DMS114 treated with DMSO at 0.1 percent for 48 hours (cell line): ENCODE data around the gene STT3B.
"Not testable (repeated sequence)": the region's sequence is repeated elsewhere in the genome, so short reads cannot be mapped to it uniquely, and the experiment has no call there.

Experiments
- DNase-seq: peaks from one replicate; lab custom pipeline; 2025; ENCODE audit not compliant: unreplicated experiment; lab: John Stamatoyannopoulos, UW

Gene STT3B

DNA sequence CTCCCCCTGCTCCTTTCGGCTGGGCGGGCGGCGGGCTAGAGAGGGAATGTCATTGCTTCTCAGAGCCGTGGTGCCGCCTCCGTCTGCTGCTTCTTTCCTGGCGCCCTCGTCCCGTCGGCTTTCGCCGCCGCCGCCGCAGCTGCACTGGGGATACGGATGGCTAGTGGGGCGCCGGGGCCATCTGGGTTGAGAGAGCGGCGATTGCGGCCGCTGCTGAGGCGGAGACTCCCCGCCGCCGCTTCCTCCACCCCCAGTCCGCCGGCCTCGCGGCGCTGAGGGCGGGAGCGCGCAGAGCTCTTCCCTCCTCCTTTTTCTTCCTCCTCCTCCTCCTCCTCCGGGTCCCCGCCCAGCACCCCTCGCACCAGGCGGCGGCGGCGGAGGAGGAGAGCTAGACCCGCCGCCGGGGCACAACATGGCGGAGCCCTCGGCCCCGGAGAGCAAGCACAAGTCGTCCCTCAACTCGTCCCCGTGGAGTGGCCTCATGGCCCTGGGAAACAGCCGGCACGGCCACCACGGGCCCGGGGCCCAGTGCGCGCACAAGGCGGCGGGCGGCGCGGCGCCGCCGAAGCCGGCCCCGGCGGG is at the start of gene STT3B:
TSS of gene STT3B (plus strand) at position 339 of the 582 bp plus-strand sequence. CDS start at position 413, 74 bp downstream.
- DNase-seq: peak; percentile 86

DNA sequence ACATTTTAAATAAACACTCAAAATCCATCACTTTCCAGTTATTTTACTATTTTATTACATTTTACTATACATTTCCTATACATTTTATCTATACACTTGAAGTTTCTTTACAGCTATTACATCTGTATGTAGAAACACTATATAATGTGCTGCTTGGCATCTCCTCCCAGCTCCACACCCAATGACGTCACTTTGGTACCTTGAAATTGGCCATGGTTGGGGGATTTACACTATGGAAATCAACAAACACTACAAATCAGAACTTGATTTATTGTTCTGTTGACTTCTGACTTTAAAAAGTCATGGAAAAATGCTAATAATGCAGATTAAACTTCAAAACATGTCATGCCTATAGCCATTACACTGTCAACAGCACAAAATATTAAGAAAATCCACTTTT is 48.9 kb upstream of the STT3B start:
- no peak for DNase-seq

DNA sequence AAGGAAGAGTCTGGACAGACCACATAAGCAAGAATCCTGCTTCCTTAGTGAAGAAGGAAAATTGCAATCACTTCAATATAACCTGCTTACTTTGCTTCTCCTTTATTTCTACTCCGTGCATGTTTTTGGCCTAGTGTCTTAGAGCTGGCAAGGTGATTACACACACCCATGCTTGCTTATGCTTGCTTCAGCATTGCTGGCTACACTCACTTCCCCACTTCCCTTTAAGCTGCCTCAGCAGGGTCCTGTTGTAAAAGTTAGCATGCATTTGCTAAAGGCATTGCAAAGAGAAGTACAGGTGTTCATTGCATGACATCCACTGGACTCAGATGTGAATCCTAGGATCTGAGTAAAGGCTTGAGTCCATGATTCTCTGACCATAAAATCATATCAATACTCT is 47.5 kb upstream of the STT3B start:
- DNase-seq: no peak

DNA sequence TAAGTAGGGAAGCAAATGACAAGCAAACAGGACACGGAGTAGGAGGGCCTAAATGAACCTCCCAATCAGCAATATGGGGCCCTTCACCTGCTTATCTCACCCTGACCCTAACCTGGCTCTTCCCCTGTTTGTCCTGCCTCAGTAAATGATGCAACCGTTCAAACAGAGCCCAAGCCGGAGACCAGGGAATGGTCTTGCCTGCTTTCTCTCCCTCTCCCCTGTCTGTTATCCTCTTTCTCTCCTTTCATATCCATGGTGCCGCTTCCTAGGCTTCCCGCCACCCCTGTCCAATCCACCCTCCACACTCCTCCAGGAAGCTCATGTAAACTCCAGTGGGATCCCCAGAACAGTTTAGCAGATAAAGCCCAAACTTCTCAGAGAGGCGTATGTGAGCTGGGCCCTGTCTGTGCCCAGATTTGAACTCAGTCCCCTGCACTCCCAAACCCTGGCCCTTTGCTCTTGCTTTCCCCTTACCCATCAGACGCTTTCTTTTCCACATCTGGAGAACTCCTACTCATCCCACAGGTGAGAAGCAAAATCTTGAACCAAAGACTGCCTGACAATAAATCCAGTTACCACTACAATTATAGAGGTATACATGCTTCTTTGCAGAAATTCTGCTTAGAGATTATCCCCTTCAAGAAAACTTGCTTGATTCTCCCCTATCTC is 45.7 kb upstream of the STT3B start:
- no peak for DNase-seq

DNA sequence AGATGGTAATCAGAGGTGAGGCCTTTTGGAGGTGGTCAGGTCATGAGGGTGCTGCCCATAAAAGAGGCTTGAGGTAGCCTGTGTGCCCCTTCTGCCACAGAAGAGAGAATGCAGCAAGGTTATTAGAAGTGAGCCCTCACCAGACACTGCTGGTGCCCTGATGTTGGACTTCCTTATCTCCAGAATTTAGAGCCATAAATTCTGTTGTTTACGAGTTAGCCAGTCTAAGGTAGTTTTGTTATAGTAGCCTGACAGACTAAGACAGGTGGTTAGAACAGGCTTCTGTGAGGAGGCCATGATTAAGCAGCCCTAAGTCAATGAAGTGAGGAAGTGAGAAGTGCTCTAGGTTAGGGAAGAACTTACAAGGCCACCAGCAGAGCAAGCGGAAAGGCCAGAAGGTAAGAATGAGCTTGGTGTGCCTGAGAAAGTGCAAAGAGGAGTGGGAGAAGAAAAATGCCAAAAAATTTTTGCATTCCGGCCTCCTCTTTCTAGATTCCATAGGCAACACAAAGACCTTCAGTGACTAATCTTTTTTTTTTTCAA is 44.2 kb upstream of the STT3B start:
- no peak for DNase-seq

DNA sequence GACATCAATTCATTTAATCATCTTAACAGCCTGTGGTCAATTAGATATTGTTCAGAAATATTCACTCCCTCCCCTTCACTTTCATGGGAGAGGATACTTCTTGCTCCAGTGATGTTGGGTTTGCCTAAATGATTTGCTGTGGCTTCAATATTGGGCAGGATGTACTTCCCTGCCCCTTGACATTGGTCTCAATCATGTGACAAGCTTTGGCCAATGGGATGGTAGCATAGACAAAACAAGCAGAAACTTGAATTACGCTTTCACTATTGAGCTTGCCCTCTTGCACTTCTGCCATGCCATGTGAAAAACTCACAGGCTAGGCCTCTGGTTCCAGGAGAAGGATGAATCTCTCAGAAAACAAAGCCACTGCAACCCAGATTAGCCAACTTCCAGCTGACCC is 42.2 kb upstream of the STT3B start:
- DNase-seq: no peak

DNA sequence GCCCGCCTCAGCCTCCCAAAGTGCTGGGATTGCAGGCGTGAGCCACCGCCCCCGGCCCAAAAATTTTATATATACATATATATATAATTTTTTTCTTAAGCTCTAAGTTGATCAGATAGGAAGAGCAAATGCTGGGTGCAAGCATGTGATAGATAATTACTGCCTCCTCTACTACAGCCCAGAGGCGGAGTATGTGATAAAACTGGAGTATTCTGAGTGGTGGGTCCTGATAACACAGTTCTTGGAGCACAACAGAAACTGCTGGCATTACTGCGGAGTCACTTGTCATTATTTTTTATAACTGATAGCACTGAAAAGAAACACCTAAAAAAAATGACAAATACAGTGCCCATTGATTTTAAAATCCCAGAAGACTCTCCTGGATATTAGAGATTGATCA is 41.1 kb upstream of the STT3B start:
- no peak for DNase-seq

DNA sequence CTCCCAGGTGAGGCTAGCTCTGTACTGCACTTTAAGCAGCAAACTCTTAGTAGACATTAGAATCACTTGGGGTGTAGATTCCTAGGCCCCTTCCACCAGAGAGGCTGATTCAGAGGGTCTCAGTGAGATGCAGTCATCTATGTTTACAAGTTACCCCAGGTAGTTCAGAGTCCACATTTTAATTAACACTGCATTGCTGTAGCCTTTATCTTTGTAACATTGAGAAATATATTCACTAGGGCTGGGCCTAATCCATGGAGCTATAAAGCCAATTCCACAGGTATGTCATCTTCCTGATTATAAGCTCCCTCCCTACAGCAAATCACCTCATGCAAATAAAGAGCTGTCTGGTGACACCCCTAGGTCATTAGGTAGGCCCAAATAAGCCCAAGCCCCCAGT is 39.6 kb upstream of the STT3B start:
- no peak for DNase-seq

DNA sequence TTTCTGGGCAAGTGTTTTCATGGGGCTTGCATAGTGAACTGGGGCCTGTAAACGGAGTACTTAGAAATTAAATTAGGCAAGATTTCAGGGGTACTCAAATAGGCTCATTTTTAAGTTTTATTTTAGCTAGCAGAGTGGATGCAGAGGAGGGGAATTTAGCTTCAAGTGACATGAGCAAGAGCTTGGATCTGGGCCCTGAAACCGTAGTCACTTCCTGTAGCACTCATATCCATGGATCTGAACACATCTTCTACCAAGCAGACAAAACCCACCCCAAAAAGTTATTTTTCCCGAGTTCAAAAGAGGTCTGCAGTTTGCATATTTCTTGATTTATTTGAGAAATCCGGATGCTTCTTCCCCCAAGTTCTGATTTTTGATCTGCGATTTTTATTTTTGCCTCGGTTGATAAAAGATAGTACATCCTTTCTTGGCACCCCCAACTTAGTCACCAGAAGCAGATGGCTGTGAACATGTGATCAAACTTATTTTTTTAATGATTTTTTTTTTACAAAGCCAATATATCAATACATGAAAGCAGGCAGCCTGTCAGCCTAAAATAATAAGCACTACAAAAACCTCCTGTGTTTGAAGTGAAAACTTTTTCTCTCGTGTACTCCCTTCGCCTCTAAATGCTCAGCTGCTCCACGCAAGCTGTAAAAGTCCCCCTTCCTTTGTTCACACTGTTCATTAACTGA is 36.6 kb upstream of the STT3B start:
- no peak for DNase-seq

DNA sequence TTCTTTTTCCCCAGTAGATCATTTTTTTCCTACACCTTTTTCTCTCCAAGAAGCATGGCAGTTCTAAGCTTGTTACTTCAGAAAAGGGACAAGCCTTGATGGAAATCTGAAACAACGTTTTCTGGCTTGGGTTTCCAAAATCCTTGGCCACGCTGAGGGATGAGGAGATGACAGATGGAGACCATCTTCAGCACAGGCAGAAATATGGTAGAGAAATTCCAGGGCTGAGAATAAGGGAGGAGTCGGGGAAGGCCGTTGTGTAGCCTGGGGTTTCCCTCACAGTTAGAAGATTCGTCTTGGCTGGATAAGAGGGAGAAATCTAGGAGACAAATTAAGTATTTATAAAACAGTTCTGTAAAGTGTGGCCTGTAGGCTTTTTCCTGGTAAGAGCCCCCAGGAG is 33.9 kb upstream of the STT3B start:
- DNase-seq: no peak

DNA sequence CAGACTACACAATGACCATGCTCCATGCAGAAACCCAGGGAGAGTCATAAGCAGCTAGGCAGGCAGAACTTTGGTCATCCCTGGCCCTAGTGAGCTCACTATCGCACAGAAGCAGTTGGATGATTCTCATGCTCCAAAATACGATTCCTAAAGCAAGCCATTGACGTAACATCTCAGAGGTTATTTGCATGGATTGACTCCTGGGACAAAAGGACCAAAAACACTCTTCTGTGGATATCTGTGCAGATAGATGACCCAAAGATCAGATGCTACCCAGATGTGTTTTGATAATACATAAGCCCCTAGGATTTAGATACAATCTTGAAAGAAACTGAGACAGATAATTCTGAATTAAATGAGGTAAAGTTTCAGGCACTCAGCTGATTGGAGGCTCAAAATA is 33.4 kb upstream of the STT3B start:
- no peak for DNase-seq

DNA sequence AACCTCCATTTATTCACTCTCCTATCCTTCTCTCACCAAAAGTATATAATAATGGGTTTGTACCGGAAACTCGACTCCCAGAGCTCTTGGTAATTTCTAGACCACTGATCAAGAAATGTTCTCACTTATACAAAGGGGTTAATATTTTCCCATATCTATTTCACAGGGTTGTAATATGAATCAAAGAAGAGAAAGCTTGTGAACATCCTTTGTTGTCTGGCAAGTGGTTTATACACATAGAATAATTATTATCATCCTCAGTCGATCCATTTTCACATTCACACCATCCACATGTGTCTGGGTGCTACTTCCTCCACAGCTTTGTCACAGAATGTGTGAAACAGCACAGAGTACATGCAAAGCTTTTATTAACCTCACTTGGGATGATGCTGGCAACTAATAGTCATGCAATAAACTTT is 29.9 kb upstream of the STT3B start:
- no peak for DNase-seq

DNA sequence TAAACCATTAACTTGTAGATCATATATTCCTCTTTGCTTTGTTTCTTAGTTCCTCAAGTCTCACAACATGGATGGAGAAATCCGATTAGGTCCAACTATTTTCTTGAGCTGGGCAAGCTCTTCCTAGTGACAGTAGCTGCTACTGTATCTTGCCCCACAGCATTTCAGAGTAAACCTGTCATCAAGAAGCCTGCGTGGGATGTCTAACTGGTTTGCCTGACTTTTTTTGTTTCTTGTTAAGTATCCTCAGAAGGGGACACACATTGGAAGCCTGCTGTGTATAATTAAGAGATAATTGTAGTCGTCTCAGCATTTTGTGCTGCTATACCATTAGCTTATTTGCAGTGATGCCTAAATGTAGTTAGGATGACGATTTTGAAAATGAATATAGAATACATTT is 29.3 kb upstream of the STT3B start:
- DNase-seq: no peak

DNA sequence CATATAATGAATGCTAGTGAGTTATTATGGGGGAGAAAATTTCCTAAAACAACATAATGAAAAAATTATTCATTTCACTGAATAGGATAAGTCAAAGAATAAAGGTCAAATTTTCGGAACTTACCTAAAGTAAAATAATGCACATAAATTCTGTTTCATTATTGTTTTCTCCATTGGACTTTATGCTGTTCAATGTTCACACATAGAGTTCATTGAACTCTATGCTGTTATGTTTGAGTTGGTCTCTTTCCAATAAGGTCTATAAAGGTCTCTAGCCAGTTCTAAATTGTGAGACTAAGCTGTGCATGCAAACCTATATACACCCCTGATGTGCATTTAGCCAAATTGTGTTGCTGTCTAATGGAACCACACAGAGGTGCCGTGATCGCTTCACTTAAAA is 28.5 kb upstream of the STT3B start:
- DNase-seq: no peak

DNA sequence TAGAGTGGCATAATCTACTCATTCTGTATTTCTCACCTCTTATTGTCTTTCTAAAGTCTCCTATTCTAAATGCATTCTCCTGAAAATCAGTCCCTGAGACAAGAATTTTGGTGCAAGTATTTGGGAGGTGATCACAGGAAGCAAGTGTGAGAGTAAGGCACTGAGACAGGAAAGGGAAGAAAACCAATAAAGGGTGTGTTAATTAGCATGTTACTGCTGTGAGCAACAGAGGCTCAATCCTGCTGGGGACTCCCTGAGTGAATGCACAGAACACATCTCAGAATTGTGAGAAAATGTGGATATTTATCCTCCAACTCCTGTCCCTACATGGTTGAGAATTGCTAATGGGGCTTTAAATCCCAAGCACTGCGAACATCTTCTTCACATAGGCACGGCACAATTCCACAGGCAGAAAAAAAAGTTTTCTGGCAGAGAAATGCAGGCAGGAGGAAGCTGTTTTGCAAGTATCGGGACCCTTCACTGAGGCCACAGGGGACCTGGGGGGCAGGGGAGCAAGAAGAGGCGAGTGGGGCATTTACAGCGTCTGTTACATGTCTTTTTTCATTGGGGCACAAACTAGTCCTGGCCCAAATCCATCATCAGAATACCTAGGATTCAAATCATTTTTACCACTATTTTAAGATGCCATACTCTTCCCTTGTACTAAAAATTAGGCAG is 27.2 kb upstream of the STT3B start:
- no peak for DNase-seq

DNA sequence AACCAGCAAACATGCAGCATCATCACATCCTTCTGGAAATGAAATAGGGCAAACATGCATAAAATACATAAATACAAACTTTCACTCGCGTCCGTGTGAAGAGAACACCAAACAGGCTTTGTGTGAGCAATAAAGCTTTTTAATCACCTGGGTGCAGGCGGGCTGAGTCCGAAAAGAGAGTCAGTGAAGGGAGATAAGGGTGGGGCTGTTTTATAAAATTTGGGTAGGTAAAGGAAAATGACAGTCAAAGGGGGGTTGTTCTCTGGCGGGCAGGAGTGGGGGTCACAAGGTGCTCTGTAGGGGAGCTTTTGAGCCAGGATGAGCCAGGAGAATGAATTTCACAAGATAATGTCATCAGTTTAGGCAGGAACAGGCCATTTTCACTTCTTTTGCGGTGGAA is 26.2 kb upstream of the STT3B start:
- not testable (repeated sequence) for DNase-seq

DNA sequence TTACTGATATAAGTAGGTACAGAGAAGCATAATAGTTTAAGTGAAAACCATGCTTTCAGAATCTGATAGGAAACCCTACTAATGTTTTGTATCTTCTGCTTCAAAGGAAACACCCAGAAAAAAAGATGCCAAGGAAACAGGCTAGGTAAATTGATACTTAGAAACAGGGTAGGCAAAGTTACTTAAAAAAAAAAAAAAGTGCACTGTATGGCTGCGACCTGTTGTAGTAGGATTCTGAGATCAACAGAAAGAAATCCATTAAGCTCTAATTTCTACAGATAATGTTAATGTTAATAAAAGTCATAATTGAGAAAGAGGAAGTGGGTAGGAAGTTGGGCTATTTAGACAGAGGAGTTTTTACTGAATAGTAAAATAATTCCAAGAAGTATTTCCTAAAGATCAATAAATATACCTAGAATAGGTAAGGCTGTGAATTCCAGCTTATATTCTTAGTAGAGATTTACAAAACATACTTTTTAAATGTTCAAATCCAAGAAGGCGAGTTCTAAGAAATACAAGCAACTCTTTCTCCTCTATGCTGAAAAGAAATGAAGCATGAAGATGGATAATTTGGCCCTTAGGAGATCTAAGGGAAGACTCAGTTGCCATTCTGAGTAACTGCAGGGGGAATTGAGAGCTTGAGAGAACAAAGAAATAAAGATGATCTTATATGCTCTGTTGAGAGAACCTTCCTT is 24.1 kb upstream of the STT3B start:
- DNase-seq: no peak

DNA sequence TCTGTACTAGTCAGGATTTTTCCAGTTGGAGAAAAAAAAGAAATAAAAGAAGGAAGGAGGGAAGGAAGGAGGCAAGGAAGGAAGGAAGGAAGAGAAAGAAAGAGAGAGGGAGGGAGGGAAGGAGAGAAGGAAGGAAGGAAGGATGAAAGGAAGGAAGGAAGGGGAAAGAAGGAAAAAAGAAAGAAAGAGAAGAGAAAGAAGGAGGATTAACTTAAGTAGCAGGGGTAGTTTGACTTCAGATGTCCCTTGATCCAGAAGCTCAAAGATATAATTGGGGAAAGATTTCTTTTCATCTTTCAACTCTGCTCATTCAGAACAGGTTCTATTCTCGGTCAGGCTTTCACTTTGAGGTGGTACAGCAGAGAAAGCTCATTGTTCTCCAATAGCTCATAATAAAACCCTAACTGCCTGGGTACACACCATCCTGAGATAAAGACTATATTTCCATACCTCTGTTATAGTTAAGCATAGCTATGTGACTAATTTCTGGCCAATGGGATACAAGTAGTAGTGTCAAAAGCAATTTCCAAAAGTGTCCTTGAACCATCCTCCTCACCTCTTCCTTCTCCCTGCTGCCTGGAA is 23.5 kb upstream of the STT3B start:
- DNase-seq: no peak

DNA sequence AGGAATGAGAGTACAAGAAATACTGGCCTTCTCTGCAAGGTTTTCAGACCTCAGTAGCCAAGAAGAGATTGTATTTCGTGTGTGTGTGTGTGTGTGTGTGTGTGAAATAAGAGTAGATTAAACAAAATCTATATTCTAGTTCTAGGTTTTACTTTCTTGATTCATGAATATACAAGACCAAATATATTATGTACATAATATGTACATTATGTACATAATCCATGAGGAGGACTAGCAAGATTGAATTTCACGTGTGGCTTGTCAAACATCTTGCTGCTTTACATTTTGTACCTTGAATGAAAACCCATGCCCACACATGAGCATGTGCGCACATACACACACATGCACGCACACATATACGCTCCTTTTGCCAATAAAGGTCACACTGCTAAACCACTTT is 18.2 kb upstream of the STT3B start:
- no peak for DNase-seq

DNA sequence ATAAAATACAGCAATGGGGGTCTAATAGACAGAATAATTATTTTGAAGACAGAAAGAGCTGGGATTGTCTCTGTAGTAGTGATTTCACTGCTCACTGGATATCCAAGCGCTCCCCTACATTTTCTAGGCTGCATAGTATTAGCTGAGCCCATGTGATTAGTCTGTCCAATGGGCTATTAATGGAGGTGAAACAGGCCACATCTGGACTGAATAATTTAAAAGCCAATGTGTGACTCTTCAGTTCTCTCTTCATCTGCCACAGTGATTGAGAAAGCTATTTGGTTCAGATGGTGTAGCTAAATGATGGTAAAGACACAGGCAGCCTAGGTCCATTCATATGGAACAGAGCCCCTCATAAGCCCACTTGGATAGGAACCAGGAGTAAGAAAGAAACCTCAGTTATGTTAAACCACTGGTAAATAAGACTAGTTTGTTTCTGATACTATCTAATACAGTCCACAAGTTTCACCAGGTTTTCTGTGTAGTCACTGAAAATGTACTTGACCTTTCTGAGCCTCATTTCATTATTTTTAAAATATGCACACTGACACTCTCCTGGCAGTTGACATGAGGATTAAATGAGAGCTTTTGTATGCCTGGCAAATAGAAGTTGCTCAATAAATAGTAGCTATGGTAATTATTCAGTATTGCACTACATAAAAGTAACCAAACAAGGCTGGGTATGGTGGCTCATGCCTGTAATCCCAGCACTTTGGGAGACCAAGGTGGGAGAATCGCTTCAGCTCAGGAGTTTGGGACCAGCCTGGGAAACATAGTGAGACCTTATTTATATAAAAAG is 17.0 kb upstream of the STT3B start:
- no peak for DNase-seq
